H9 (cell line): ENCODE results near the gene TPSB2. TPM values are rescaled to one million over a fixed set of nuclear protein-coding genes. Genes with fewer than 3 reads are reported as not detected.

Experiments
- DNase-seq: peaks from one replicate; pipeline ENCODE4 v3.0.0-alpha.2; 2017
- H2AFZ ChIP-seq: one replicate; pipeline ENCODE4 v1.6.1; 2013; ENCODE audit warnings: mild to moderate bottlenecking, low read length, control low read depth, moderate library complexity
- H2AK5ac ChIP-seq: 2 replicates; pipeline ENCODE4 v1.6.1; 2013; ENCODE audit warnings: low read length, control low read depth, mixed read lengths; ENCODE audit not compliant: insufficient read length
- H2BK120ac ChIP-seq: one replicate; pipeline ENCODE4 v1.6.1; 2013; ENCODE audit warnings: low read depth, mild to moderate bottlenecking, low read length, control low read depth, inconsistent platforms; ENCODE audit not compliant: poor library complexity, severe bottlenecking
- H2BK12ac ChIP-seq: 2 replicates; pipeline ENCODE4 v1.6.1; 2013; ENCODE audit warnings: low read length, control low read depth, mixed read lengths, low read depth; ENCODE audit not compliant: insufficient read length
- H2BK15ac ChIP-seq: 2 replicates; pipeline ENCODE4 v1.6.1; 2013; ENCODE audit warnings: low read depth, low read length, control low read depth
- H2BK20ac ChIP-seq: one replicate; pipeline ENCODE4 v1.6.1; 2013; ENCODE audit warnings: low read depth, mild to moderate bottlenecking, low read length, control low read depth, inconsistent platforms; ENCODE audit not compliant: poor library complexity, severe bottlenecking
- H2BK5ac ChIP-seq: 2 replicates; pipeline ENCODE4 v1.6.1; 2013; ENCODE audit warnings: low read length, control low read depth, mixed read lengths; ENCODE audit not compliant: insufficient read length
- H3K14ac ChIP-seq: 2 replicates; pipeline ENCODE4 v1.6.1; 2013; ENCODE audit warnings: low read length, control low read depth; ENCODE audit not compliant: insufficient read depth
- H3K18ac ChIP-seq: 2 replicates; pipeline ENCODE4 v1.6.1; 2013; ENCODE audit warnings: low read depth, mild to moderate bottlenecking, mixed read lengths, low read length, control low read depth; ENCODE audit not compliant: insufficient read length
- H3K23ac ChIP-seq: 2 replicates; pipeline ENCODE4 v1.6.1; 2013; ENCODE audit warnings: low read length, control low read depth, mixed read lengths, low read depth; ENCODE audit not compliant: insufficient read length
- H3K23me2 ChIP-seq: 2 replicates; pipeline ENCODE4 v1.6.1; 2013; ENCODE audit warnings: low read depth, mild to moderate bottlenecking, mixed read lengths, low read length, control low read depth; ENCODE audit not compliant: insufficient read length, poor library complexity, severe bottlenecking
- H3K27ac ChIP-seq: 2 replicates; pipeline ENCODE4 v1.5.1; 2013; ENCODE audit warnings: low read length, control low read depth, mixed read lengths, low read depth; ENCODE audit not compliant: insufficient read length
- H3K27me3 ChIP-seq: 2 replicates; pipeline ENCODE4 v1.6.1; 2013; ENCODE audit warnings: low read length, control low read depth, inconsistent platforms; ENCODE audit not compliant: insufficient read depth
- H3K4ac ChIP-seq: 2 replicates; pipeline ENCODE4 v1.6.1; 2013; ENCODE audit warnings: low read depth, mild to moderate bottlenecking, control low read depth, inconsistent platforms, low read length, moderate library complexity
- H3K4me1 ChIP-seq: 2 replicates; pipeline ENCODE4 v1.6.1; 2013; ENCODE audit warnings: low read length, control low read depth, inconsistent platforms; ENCODE audit not compliant: insufficient read depth
- H3K4me2 ChIP-seq: 2 replicates; pipeline ENCODE4 v1.6.1; 2013; ENCODE audit warnings: low read length, control low read depth, mixed read lengths; ENCODE audit not compliant: insufficient read length, insufficient read depth
- H3K56ac ChIP-seq: 2 replicates; pipeline ENCODE4 v1.6.1; 2013; ENCODE audit warnings: low read depth, mild to moderate bottlenecking, mixed read lengths, low read length, control low read depth; ENCODE audit not compliant: insufficient read length
- H3K79me1 ChIP-seq: 2 replicates; pipeline ENCODE4 v1.6.1; 2013; ENCODE audit warnings: low read depth, mild to moderate bottlenecking, moderate library complexity, low read length, control low read depth, inconsistent platforms; ENCODE audit not compliant: insufficient read depth, poor library complexity, severe bottlenecking
- H3K79me2 ChIP-seq: 2 replicates; pipeline ENCODE4 v1.6.1; 2013; ENCODE audit warnings: low read length, control low read depth, inconsistent platforms; ENCODE audit not compliant: insufficient read depth
- H3K9ac ChIP-seq: 2 replicates; pipeline ENCODE4 v1.6.1; 2013; ENCODE audit warnings: low read length, control low read depth, mixed read lengths; ENCODE audit not compliant: insufficient read length; ENCODE audit errors: extremely low read depth
- H3K9me3 ChIP-seq: one replicate; pipeline ENCODE4 v1.6.1; 2013; ENCODE audit warnings: low read depth, low read length, inconsistent platforms; ENCODE audit not compliant: control insufficient read depth
- H3T11ph ChIP-seq: one replicate; pipeline ENCODE4 v1.6.1; 2013; ENCODE audit warnings: mild to moderate bottlenecking, low read length, control low read depth, inconsistent platforms
- H4K20me1 ChIP-seq: one replicate; pipeline ENCODE4 v1.6.1; 2013; ENCODE audit not compliant: control insufficient read depth, insufficient read length, insufficient read depth
- H4K5ac ChIP-seq: 2 replicates; pipeline ENCODE4 v1.6.1; 2013; ENCODE audit warnings: low read depth, mild to moderate bottlenecking, mixed read lengths, low read length, control low read depth; ENCODE audit not compliant: insufficient read length
- H4K8ac ChIP-seq: replicated peaks from 2 replicates; pipeline ENCODE4 v1.6.1; 2013; ENCODE audit warnings: low read length, control low read depth, mixed read lengths, low read depth; ENCODE audit not compliant: insufficient read length
- H4K91ac ChIP-seq: 2 replicates; pipeline ENCODE4 v1.6.1; 2013; ENCODE audit warnings: low read depth, mild to moderate bottlenecking, moderate library complexity, mixed read lengths, low read length, control low read depth; ENCODE audit not compliant: insufficient read length
- H3K27ac Mint-ChIP-seq, 3 experiments: 2 replicates in 2 of 3; 3 replicates in 1 of 3; pipeline ENCODE4 v1.8.0; 2020 to 2021; ENCODE audit warnings: mixed read lengths in 3 of 3, mild to moderate bottlenecking in 1 of 3, moderate library complexity in 1 of 3
- H3K27me3 Mint-ChIP-seq: 2 replicates; pipeline ENCODE4 v1.8.0; 2021; ENCODE audit warnings: low read depth, mild to moderate bottlenecking, moderate library complexity, mixed read lengths
- H3K36me3 Mint-ChIP-seq, 3 experiments: 2 replicates in 2 of 3; 3 replicates in 1 of 3; pipeline ENCODE4 v1.8.0; 2020 to 2021; ENCODE audit warnings: low read depth in 3 of 3, mixed read lengths in 3 of 3; ENCODE audit not compliant: insufficient read depth in 1 of 3
- H3K4me1 Mint-ChIP-seq, 2 experiments: 2 replicates each; pipeline ENCODE4 v1.8.0; 2020; ENCODE audit warnings: mixed read lengths in 2 of 2
- H3K4me3 Mint-ChIP-seq, 2 experiments: 2 replicates in 1 of 2; 3 replicates in 1 of 2; pipeline ENCODE4 v1.8.0; 2020 to 2021; ENCODE audit warnings: mild to moderate bottlenecking in 2 of 2, mixed read lengths in 2 of 2, moderate library complexity in 1 of 2
- H3K9me3 Mint-ChIP-seq, 2 experiments: 2 replicates in 1 of 2; 3 replicates in 1 of 2; pipeline ENCODE4 v1.8.0; 2020; ENCODE audit warnings: mild to moderate bottlenecking in 2 of 2, mixed read lengths in 2 of 2, moderate library complexity in 1 of 2
- CTCF ChIP-seq: fragments of 200-600 bp; sonication (generic); conservative IDR thresholded peaks from 3 replicates; pipeline ENCODE4 v1.8.0; 2021; ENCODE audit warnings: antibody characterized with exemption, mild to moderate bottlenecking
- WGBS: extraction: QIAGEN DNeasy Blood & Tissue Kit; methylation state at CpG from one replicate; pipeline ENCODE4 v1.1.7; 2013; ENCODE audit warnings: missing lambda C conversion rate, low lambda C conversion rate, mixed read lengths; ENCODE audit not compliant: insufficient read length; ENCODE audit errors: extremely low coverage; 5-methylcytosine and 5-hydroxymethylcytosine counted together
- total RNA-seq: library from RNA; stranded (reverse); gene quantifications from 2 replicates; pipeline ENCODE4 v1.2.1, GENCODE V29; 2021

TPSB2 gene
- total RNA-seq, 1 experiment from 2014 or later: not detected

- H3K14ac ChIP-seq: no peak overlapping the region
- no peak overlapping the region for H3K27ac Mint-ChIP-seq
- peaks cover 2% of the 10 kb centered on the region for H4K20me1 ChIP-seq
- no peak overlapping the region for H2BK12ac ChIP-seq
- H3K9ac ChIP-seq: no peak overlapping the region
- H3K23ac ChIP-seq: no peak overlapping the region
- H2AFZ ChIP-seq: no peak overlapping the region
- no peak overlapping the region for H2BK15ac ChIP-seq
- H4K91ac ChIP-seq: no peak overlapping the region
- H4K5ac ChIP-seq: no peak overlapping the region
- TF ChIP-seq CTCF: no peak
- no peak overlapping the region for H3K56ac ChIP-seq
- H3K23me2 ChIP-seq: peaks cover 2% of the 10 kb centered on the region
- H2BK20ac ChIP-seq: no peak overlapping the region
- H3K27me3 ChIP-seq: no peaks in the 10 kb centered on the region
- no peak overlapping the region for H2BK120ac ChIP-seq
- H3K79me2 ChIP-seq: no peaks in the 10 kb centered on the region
- H3K27ac ChIP-seq: no peak overlapping the region
- peaks cover 0 to 7% of the 10 kb centered on the region in 2 experiments; a peak in 2 of 4 replicates for H3K4me1 Mint-ChIP-seq
- no peak overlapping the region for H3K18ac ChIP-seq
- DNase-seq: no peak
- H3K27me3 Mint-ChIP-seq: no peaks in the 10 kb centered on the region
- H3K36me3 Mint-ChIP-seq: peaks cover 0 to 13% (median 12%) of the 10 kb centered on the region in 3 experiments; a peak in 6 of 7 replicates
- H3K4me1 ChIP-seq: no peaks in the 10 kb centered on the region
- no peaks in the 10 kb centered on the region for H3K79me1 ChIP-seq
- H2BK5ac ChIP-seq: no peak overlapping the region
- no peak overlapping the region for H4K8ac ChIP-seq
- H3K4me2 ChIP-seq: no peak overlapping the region
- H2AK5ac ChIP-seq: no peak overlapping the region
- WGBS: no CpG with 5 or more reads among the region's 18 CpGs
- no peak overlapping the region for H3K4me3 Mint-ChIP-seq
- H3T11ph ChIP-seq: no peak overlapping the region
- no peaks in the 10 kb centered on the region for H3K9me3 Mint-ChIP-seq
- H3K9me3 ChIP-seq: no peaks in the 10 kb centered on the region
- no peak overlapping the region for H3K4ac ChIP-seq
Observed at GRCh38 chr16:1198194-1198593, 31.8 kb downstream of the TPSB2 start.
